H1 (cell line): Measurements from ENCODE around the gene TCEANC. TPM values are rescaled to one million over a fixed set of nuclear protein-coding genes. Genes with fewer than 3 reads are reported as not detected.

Experiments
- CTCF ChIA-PET: fragments of 300-600 bp; sonication (Branson Sonifier 250); formaldehyde crosslinking; loops from one replicate; lab custom pipeline; 2021; ENCODE audit not compliant: partially characterized antibody; lab: Charles Lee
- POLR2A ChIA-PET: fragments of 300-600 bp; sonication (Branson Sonifier 250); formaldehyde crosslinking; loops from one replicate; lab custom pipeline; 2021; ENCODE audit warnings: inconsistent platforms; ENCODE audit not compliant: partially characterized antibody; lab: Charles Lee
- DNase-seq, 2 experiments: peaks; one replicate each; pipeline versions ENCODE4 v3.0.0 to v3.0.0-alpha.2; 2010 to 2022; ENCODE audit warnings: low spot score in 2 of 2, low read depth in 1 of 2, mixed read lengths in 1 of 2
- FAIRE-seq: peaks from 2 replicates; lab custom pipeline; 2011; peaks lifted over from hg19 to GRCh38; lab: Jason Lieb, UNC
- H2AFZ ChIP-seq: 2 replicates; pipeline ENCODE4 v1.8.1; 2012; ENCODE audit warnings: low read length, inconsistent platforms
- H2AK5ac ChIP-seq: 2 replicates; pipeline ENCODE4 v1.6.1; 2013; ENCODE audit warnings: low read depth, low read length
- H2BK120ac ChIP-seq: replicated peaks from 2 replicates; pipeline ENCODE3; 2013; ENCODE audit warnings: low read depth, low read length, inconsistent platforms
- H2BK12ac ChIP-seq: 2 replicates; pipeline ENCODE4 v1.6.1; 2013; ENCODE audit warnings: low read depth, low read length
- H2BK15ac ChIP-seq: 2 replicates; pipeline ENCODE4 v1.6.1; 2013; ENCODE audit warnings: low read length
- H2BK20ac ChIP-seq: 2 replicates; pipeline ENCODE4 v1.6.1; 2013; ENCODE audit warnings: low read length
- H2BK5ac ChIP-seq: 2 replicates; pipeline ENCODE4 v1.6.1; 2013; ENCODE audit warnings: low read depth, low read length
- H3K14ac ChIP-seq: 2 replicates; pipeline ENCODE4 v1.6.1; 2013; ENCODE audit warnings: inconsistent platforms; ENCODE audit not compliant: insufficient read length
- H3K18ac ChIP-seq: 2 replicates; pipeline ENCODE4 v1.6.1; 2013; ENCODE audit warnings: low read length; ENCODE audit errors: extremely low read depth
- H3K23ac ChIP-seq: 2 replicates; pipeline ENCODE4 v1.6.1; 2013; ENCODE audit warnings: inconsistent platforms; ENCODE audit not compliant: insufficient read length
- H3K23me2 ChIP-seq: 2 replicates; pipeline ENCODE4 v1.6.1; 2013; ENCODE audit warnings: low read depth, low read length
- H3K27ac ChIP-seq: 2 replicates; pipeline ENCODE4 v1.6.1; 2011; ENCODE audit warnings: low read depth, low read length, inconsistent platforms
- H3K27me3 ChIP-seq, 4 experiments: replicated peaks in 1 of 4; 1 replicate in 1 of 4; 2 replicates in 3 of 4; pipeline versions ENCODE4 v1.6.1 to v1.8.1; 2011 to 2013; ENCODE audit warnings: low read length in 3 of 4, mild to moderate bottlenecking in 3 of 4, inconsistent platforms in 2 of 4, mixed read lengths in 2 of 4, moderate library complexity in 1 of 4; ENCODE audit not compliant: control insufficient read depth in 3 of 4, insufficient read depth in 3 of 4; ENCODE audit errors: extremely low read depth in 1 of 4
- H3K36me3 ChIP-seq, 4 experiments: 2 replicates each; pipeline versions ENCODE4 v1.6.1 to v1.8.1; 2011 to 2013; ENCODE audit warnings: mild to moderate bottlenecking in 4 of 4, low read length in 3 of 4, moderate library complexity in 2 of 4, control low read depth in 1 of 4, inconsistent platforms in 1 of 4; ENCODE audit not compliant: insufficient read depth in 4 of 4, control insufficient read depth in 2 of 4
- H3K4ac ChIP-seq: replicated peaks from 2 replicates; pipeline ENCODE3; 2013; ENCODE audit warnings: low read length, low read depth, mixed read lengths, inconsistent platforms; ENCODE audit not compliant: insufficient read length
- H3K4me1 ChIP-seq, 4 experiments: replicated peaks in 1 of 4; 1 replicate in 1 of 4; 2 replicates in 3 of 4; pipeline versions ENCODE4 v1.6.1 to v1.8.1; 2011 to 2013; ENCODE audit warnings: low read length in 3 of 4, inconsistent platforms in 2 of 4, mixed read lengths in 1 of 4; ENCODE audit not compliant: insufficient read depth in 4 of 4, control insufficient read depth in 3 of 4
- H3K4me2 ChIP-seq, 2 experiments: 2 replicates each; pipeline versions ENCODE4 v1.6.1 to v1.8.1; 2011 to 2013; ENCODE audit warnings: low read depth in 2 of 2, low read length in 2 of 2, control low read depth in 1 of 2, inconsistent platforms in 1 of 2, mild to moderate bottlenecking in 1 of 2; ENCODE audit not compliant: insufficient read depth in 1 of 2
- H3K4me3 ChIP-seq, 4 experiments: fragments of 200-600, 300-600 bp in 1 of 4; sonication (generic), shearing (Covaris generic), sonication (Bioruptor Twin) in 1 of 4; 2 replicates each; pipeline versions ENCODE4 v1.5.1 to v1.8.1; 2011 to 2016; ENCODE audit warnings: low read length in 4 of 4, low read depth in 3 of 4, control low read depth in 2 of 4, inconsistent platforms in 2 of 4, mild to moderate bottlenecking in 2 of 4, mixed read lengths in 1 of 4, moderate library complexity in 1 of 4; ENCODE audit not compliant: insufficient read depth in 2 of 4; ENCODE audit errors: extremely low read depth in 1 of 4
- H3K56ac ChIP-seq: replicated peaks from 2 replicates; pipeline ENCODE3; 2013; ENCODE audit warnings: low read depth, mild to moderate bottlenecking, mixed read lengths, low read length, inconsistent platforms; ENCODE audit not compliant: insufficient read length
- H3K79me1 ChIP-seq: 2 replicates; pipeline ENCODE4 v1.6.1; 2013; ENCODE audit warnings: low read depth, low read length, control low read depth
- H3K79me2 ChIP-seq, 2 experiments: 2 replicates each; pipeline versions ENCODE4 v1.6.1 to v1.8.1; 2012 to 2013; ENCODE audit warnings: low read length in 2 of 2, mild to moderate bottlenecking in 2 of 2, inconsistent platforms in 1 of 2; ENCODE audit not compliant: insufficient read depth in 2 of 2, control insufficient read depth in 1 of 2
- H3K9ac ChIP-seq, 4 experiments: replicated peaks in 1 of 4; 1 replicate in 1 of 4; 2 replicates in 3 of 4; pipeline versions ENCODE4 v1.6.1 to v1.8.1; 2011 to 2013; ENCODE audit warnings: low read depth in 3 of 4, low read length in 3 of 4, control low read depth in 2 of 4, mild to moderate bottlenecking in 2 of 4, moderate library complexity in 2 of 4, inconsistent platforms in 1 of 4; ENCODE audit errors: extremely low read depth in 1 of 4
- H3K9me3 ChIP-seq, 2 experiments: 2 replicates each; pipeline versions ENCODE4 v1.6.1 to v1.8.1; 2012 to 2013; ENCODE audit warnings: mild to moderate bottlenecking in 2 of 2, moderate library complexity in 2 of 2, control low read depth in 1 of 2, inconsistent platforms in 1 of 2, low read depth in 1 of 2, low read length in 1 of 2, mixed read lengths in 1 of 2; ENCODE audit not compliant: insufficient read depth in 2 of 2
- H4K20me1 ChIP-seq, 2 experiments: replicated peaks in 1 of 2; 2 replicates each; pipeline versions ENCODE3 to v1.8.1; 2011 to 2013; ENCODE audit warnings: inconsistent platforms in 2 of 2, low read length in 2 of 2, mild to moderate bottlenecking in 1 of 2; ENCODE audit not compliant: insufficient read depth in 2 of 2, control insufficient read depth in 1 of 2
- H4K5ac ChIP-seq: 2 replicates; pipeline ENCODE4 v1.6.1; 2013; ENCODE audit warnings: low read length, low read depth, mixed read lengths, inconsistent platforms; ENCODE audit not compliant: insufficient read length
- H4K8ac ChIP-seq: 2 replicates; pipeline ENCODE4 v1.8.0; 2013; ENCODE audit warnings: mild to moderate bottlenecking, moderate library complexity, low read length, inconsistent platforms; ENCODE audit not compliant: insufficient read depth; ENCODE audit errors: extremely low read depth
- H4K91ac ChIP-seq: replicated peaks from 2 replicates; pipeline ENCODE3; 2013; ENCODE audit warnings: low read length, mixed read lengths, inconsistent platforms; ENCODE audit not compliant: insufficient read length
- BACH1 ChIP-seq: IDR thresholded peaks from 2 replicates; pipeline ENCODE4 v1.6.1; 2012; ENCODE audit warnings: low read length, improper control_type of control experiment
- CHD1 ChIP-seq: IDR thresholded peaks from 2 replicates; pipeline ENCODE4 v1.6.1; 2012; ENCODE audit warnings: low read depth, low read length, improper control_type of control experiment
- HDAC2 ChIP-seq, 2 experiments: fragments of 300-600 bp in 1 of 2; sonication (generic) in 1 of 2; IDR thresholded peaks; 2 replicates each; pipeline ENCODE4 v1.6.1; 2011 to 2012; ENCODE audit warnings: low read depth in 2 of 2, low read length in 2 of 2, mild to moderate bottlenecking in 2 of 2, moderate library complexity in 2 of 2, borderline replicate concordance in 1 of 2, inconsistent platforms in 1 of 2
- JUND ChIP-seq: IDR thresholded peaks from 2 replicates; pipeline ENCODE4 v1.6.1; 2011; ENCODE audit warnings: mild to moderate bottlenecking, improper control_type of control experiment, low read length
- KDM4A ChIP-seq: IDR thresholded peaks from one replicate; pipeline ENCODE4 v1.7.1; 2012; ENCODE audit warnings: low read depth, mild to moderate bottlenecking, moderate library complexity, low read length, inconsistent platforms; ENCODE audit not compliant: severe bottlenecking
- KDM5A ChIP-seq: fragments of 200-600 bp; IDR thresholded peaks from 2 replicates; pipeline ENCODE4 v1.7.1; 2012; ENCODE audit warnings: mild to moderate bottlenecking, low read length, inconsistent platforms, mixed read lengths
- MAFK ChIP-seq: IDR thresholded peaks from 2 replicates; pipeline ENCODE4 v1.6.1; 2012; ENCODE audit warnings: low read depth, mild to moderate bottlenecking, improper control_type of control experiment, low read length
- SP2 ChIP-seq: IDR thresholded peaks from 2 replicates; pipeline ENCODE4 v1.6.1; 2012; ENCODE audit warnings: mild to moderate bottlenecking, low read length, inconsistent platforms
- TAF7 ChIP-seq: optimal IDR thresholded peaks from 2 replicates; pipeline ENCODE3; 2011; ENCODE audit warnings: low read depth, mild to moderate bottlenecking, inconsistent platforms, low read length, moderate library complexity, borderline replicate concordance
- WGBS, 2 experiments: shearing (Covaris generic) in 1 of 2; methylation state at CpG; one replicate each; pipeline versions ENCODE4 v1.1.6 to v1.1.7; 2013 to 2015; ENCODE audit warnings: low lambda C conversion rate in 2 of 2, mixed read lengths in 2 of 2, inconsistent platforms in 1 of 2, low coverage in 1 of 2, missing lambda C conversion rate in 1 of 2; ENCODE audit not compliant: insufficient replicate concordance in 2 of 2, insufficient coverage in 1 of 2, insufficient read length in 1 of 2; ENCODE audit errors: extremely low coverage in 1 of 2, missing lambda C conversion rate in 1 of 2; 5-methylcytosine and 5-hydroxymethylcytosine counted together
- long read RNA-seq, 2 experiments: library from RNA in 1 of 2; library from capped mRNA in 1 of 2; stranded (forward); transcript quantifications; one replicate each; pipeline ENCODE4 v2.0.0, GENCODE V29; 2021; ENCODE audit warnings: inconsistent platforms in 1 of 2
- polyA minus RNA-seq, 3 experiments: library from RNA; depleted of rRNA, polyadenylated mRNA; stranded (reverse); fragments of >200 nt; gene quantifications; 1 replicate in 2 of 3; 2 replicates in 1 of 3; pipeline ENCODE4 v1.2.3, GENCODE V29; 2011
- polyA plus RNA-seq, 7 experiments: library from polyadenylated mRNA; depleted of rRNA in 3 of 7; stranded (reverse) in 5 of 7; unstranded in 2 of 7; fragments of >200 nt in 5 of 7; fragments of 200-250 nt in 2 of 7; gene quantifications; 1 replicate in 5 of 7; 2 replicates in 1 of 7; 4 replicates in 1 of 7; pipeline versions ENCODE4 v1.2.1 to v1.2.3, GENCODE V29; 2011 to 2013; ENCODE audit warnings: missing spikeins in 2 of 7, mixed read lengths in 2 of 7
- total RNA-seq: library from RNA; stranded (reverse); fragmentation: NEBNext Ultra II Directional; extraction: Animal tissue kit (Norgen Biotek cat#: 25700); gene quantifications from 2 replicates; pipeline ENCODE4 v1.2.1, GENCODE V29; 2021

Gene TCEANC
- total RNA-seq (2.0 and 3.2 TPM in 2 replicates), polyA plus RNA-seq (2011; rRNA removed) (0.47 and 0.88 TPM in 2 replicates), polyA minus RNA-seq (2011; rRNA and poly(A)+ RNA removed) (2.2 and 4.1 TPM in 2 replicates)
- 1.5 TPM for polyA plus RNA-seq (2011; cell fraction: cytosol; rRNA removed)
- polyA plus RNA-seq (2011; cell fraction: nucleus; rRNA removed): 0.78 TPM
- polyA plus RNA-seq (2012, experiment 1 of 2): 0.94 to 2.2 TPM (median 1.5 TPM) in 4 replicates
- 0.25 TPM for polyA plus RNA-seq (2012, experiment 2 of 2)
- polyA plus RNA-seq (2013, experiment 1 of 2): 1.2 TPM
- 1.1 TPM for polyA plus RNA-seq (2013, experiment 2 of 2)
- polyA minus RNA-seq (2011; cell fraction: cytosol; rRNA and poly(A)+ RNA removed): 1.5 TPM
- 2.9 TPM for polyA minus RNA-seq (2011; cell fraction: nucleus; rRNA and poly(A)+ RNA removed)
- long read RNA-seq, experiment 1, partial matches to known transcripts: 0 of 2 reads
- long read RNA-seq, experiment 1, other reads (novel, unspliced or antisense): 2 of 2 reads
- long read RNA-seq, experiment 2: 0 reads

DNA sequence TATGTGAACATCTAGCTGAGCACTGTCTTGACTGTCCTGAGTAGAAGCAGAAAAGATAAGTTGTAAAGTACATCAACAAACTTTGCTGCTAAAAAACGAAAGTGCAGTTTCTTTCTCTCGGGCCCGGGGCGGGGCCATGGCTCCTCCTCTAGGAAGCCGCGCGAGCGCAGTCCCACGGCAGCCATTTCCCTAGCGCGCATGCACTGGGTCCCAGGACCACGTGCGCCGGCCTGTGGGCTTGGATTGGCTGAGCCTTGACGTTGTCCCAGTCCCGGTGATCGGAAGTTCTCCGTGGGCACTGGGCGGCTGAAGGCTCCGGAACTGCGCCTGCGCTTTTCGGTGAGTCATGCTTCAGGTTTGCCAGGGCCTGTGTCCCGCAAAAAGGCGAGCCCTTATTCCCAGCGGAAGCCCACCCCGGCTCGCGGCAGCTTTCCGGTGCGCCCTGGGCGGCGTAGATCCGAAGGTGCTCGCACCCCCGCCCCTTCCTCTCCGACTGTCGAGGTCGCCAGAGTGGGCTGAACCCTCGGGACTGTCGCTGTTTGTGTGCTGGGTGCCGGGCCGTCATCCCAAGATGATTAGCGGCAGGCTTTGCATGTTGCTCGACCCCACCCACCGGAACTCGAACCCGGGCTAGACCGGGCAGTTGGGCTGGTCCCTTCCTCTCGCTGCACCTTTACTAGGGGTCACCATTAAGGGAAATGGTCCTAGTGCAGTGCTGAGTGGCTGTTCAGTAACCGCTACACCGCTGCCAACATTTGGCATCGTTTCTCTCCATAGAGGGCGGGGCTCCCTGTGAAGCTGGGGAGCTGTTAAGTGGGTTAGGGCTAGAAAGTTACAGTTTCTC, at the start of gene TCEANC:
TCEANC (plus strand) TSS at position 292 of the 844 bp plus-strand sequence. CDS start 9,368 bp downstream, outside the sequence.
- Histone ChIP-seq H2BK12ac (no peak within 1 kb of the TSS), H3K27ac (no peak within 1 kb of the TSS; the same call in 1 of the 2 replicates), H3K18ac (no peak within 1 kb of the TSS), H3K4me1 (no peaks in the 10 kb centered on the region; a peak in 1 of 7 replicates), H4K8ac (no peak within 1 kb of the TSS), H3K9me3 (no peaks in the 10 kb centered on the region), H3K4ac (peak within 1 kb of the TSS; percentile 85), H3K27me3 (no peaks in the 10 kb centered on the region), H2AFZ (peak within 1 kb of the TSS; percentile 78; the same call in 1 of the 2 replicates), H3K79me1 (no peaks in the 10 kb centered on the region), H3K36me3 (no peaks in the 10 kb centered on the region), H2AK5ac (no peak within 1 kb of the TSS), H4K91ac (peak within 1 kb of the TSS; percentile 65), H3K23me2 (peaks cover 4% of the 10 kb centered on the region; the same call in 1 of the 2 replicates), H2BK20ac (no peak within 1 kb of the TSS), H3K79me2 (no peaks in the 10 kb centered on the region), H2BK5ac (0 out of 2 replicates have a peak within 1 kb of the TSS, but pooled peaks have one; percentile 24), H3K4me3 (peak within 1 kb of the TSS; percentile 42 to 77 (median 60)), H3K14ac (no peak within 1 kb of the TSS), H4K5ac (peak within 1 kb of the TSS; percentile 72), H3K9ac (peak within 1 kb of the TSS in 2 of 4 experiments; percentile 37 to 67; a peak in 5 of 7 replicates), H3K56ac (no peak within 1 kb of the TSS), H3K23ac (no peak within 1 kb of the TSS), H3K4me2 (peak within 1 kb of the TSS; percentile 70 to 93), H4K20me1 (no peaks in the 10 kb centered on the region), H2BK15ac (no peak within 1 kb of the TSS), H2BK120ac (no peak within 1 kb of the TSS)
- WGBS, 2 experiments: 2% methylated on average over 35 of the region's 54 CpGs; no CpG with 5 or more reads in 1 of the 2 experiments
- ChIA-PET POLR2A (interaction anchor here (1.1 to 1.5 kb wide), 2 partner anchors 8 to 82 kb away, joined by 3 to 4 read pairs; partner anchors contain the start of genes OFD1 and TRAPPC2), CTCF (interaction anchor here (0.6 to 1.0 kb wide), 2 partner anchors 146 to 613 kb away, joined by 3 read pairs; no protein-coding TSS in a partner anchor)
- peak; percentile 66 for FAIRE-seq
- DNase-seq: peak; percentile 78 to 80
- TF ChIP-seq BACH1: peak; percentile 70; the same call in 1 of the 2 replicates
- 0 out of 2 replicates have a peak, but pooled peaks have one; percentile 8 for TF ChIP-seq MAFK
- no peak for TF ChIP-seq CHD1
- TF ChIP-seq SP2: no peak
- peak; percentile 26 for TF ChIP-seq KDM4A
- no peak for TF ChIP-seq KDM5A
- TF ChIP-seq JUND: peak; percentile 85
- no peak for TF ChIP-seq TAF7
- TF ChIP-seq HDAC2 (IDR thresholded peaks at IDR 0.05; ENCODE audit: borderline replicate concordance in 1 of 2, low read depth in 2 of 2, low read length in 2 of 2): peak; percentile 33 to 46; a peak in 1 of 4 replicates
